HEK293 (cell line): ENCODE results near the gene KCNQ1.

ENCODE experiments used
- CTCF ChIP-seq: fragments of 450-650 bp; formaldehyde crosslinking; IDR thresholded peaks from 2 replicates; pipeline ENCODE4 v1.5.1; 2016; ENCODE audit warnings: missing biosample characterization, missing genetic modification characterization
- ZNF777 ChIP-seq: fragments of 450-650 bp; formaldehyde crosslinking; IDR thresholded peaks from 2 replicates; pipeline ENCODE4 v1.5.1; 2017; ENCODE audit warnings: missing biosample characterization, missing genetic modification characterization, borderline replicate concordance
- TF ChIP-seq, protein P1 (sequence below): fragments of 450-650 bp; formaldehyde crosslinking; optimal IDR thresholded peaks from 2 replicates; pipeline ENCODE3; 2016; ENCODE audit warnings: missing biosample characterization, mild to moderate bottlenecking, missing genetic modification characterization

DNA sequence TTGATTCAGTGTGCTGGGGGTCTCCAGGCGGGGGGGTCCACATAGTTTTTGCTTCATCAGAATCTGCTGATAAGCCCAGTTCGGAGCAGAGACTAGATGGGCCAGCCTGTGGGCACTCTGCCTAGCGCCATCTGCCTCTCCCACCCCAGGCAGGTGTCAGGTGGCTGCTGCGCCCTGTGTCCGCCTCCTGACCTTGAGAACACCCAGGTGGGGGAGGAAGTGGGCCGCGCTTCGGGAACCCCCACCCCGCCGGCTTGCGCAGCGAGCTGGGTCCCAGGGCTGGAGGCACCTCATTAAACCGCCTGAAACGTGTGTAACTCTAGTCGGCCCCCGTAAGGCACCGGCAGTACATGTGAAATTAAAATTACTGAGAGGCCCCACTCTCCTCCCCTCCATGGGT, 113.6 kb downstream of the KCNQ1 start:
- TF ChIP-seq ZNF777 (tag by site-specific recombination) (no peak), CTCF (tag by site-specific recombination) (no peak)
- TF ChIP-seq, protein P1, sequence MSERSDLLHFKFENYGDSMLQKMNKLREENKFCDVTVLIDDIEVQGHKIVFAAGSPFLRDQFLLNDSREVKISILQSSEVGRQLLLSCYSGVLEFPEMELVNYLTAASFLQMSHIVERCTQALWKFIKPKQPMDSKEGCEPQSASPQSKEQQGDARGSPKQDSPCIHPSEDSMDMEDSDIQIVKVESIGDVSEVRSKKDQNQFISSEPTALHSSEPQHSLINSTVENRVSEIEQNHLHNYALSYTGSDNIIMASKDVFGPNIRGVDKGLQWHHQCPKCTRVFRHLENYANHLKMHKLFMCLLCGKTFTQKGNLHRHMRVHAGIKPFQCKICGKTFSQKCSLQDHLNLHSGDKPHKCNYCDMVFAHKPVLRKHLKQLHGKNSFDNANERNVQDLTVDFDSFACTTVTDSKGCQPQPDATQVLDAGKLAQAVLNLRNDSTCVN (tag by site-specific recombination) = no peak
